Gastroesophageal sphincter (tissue), 4 donors: Measurements from ENCODE around the gene GPATCH2L. TPM values are rescaled to one million over a fixed set of nuclear protein-coding genes. Genes with fewer than 3 reads are reported as not detected.

Experiments used
- ATAC-seq: fragments of 150-250 bp; one replicate; pipeline ENCODE4 v1.9.1; 2016; ENCODE audit warnings: mild to moderate bottlenecking, moderate library complexity
- H3K27ac ChIP-seq, 4 donors: fragments of 200-600 bp; sonication (generic) in 3 of 4; 1 replicate in 3 of 4; 2 replicates in 1 of 4; pipeline ENCODE4 v1.5.1; 2016 to 2019
- H3K27me3 ChIP-seq: fragments of 200-600 bp; sonication (generic); one replicate; pipeline ENCODE4 v1.5.1; 2019
- H3K36me3 ChIP-seq, 2 donors: fragments of 200-600 bp; sonication (generic); one replicate each; pipeline ENCODE4 v1.5.1; 2019; ENCODE audit warnings: control low read depth in 1 of 2
- H3K4me1 ChIP-seq, 3 donors: fragments of 200-600 bp; sonication (generic); 1 replicate in 2 of 3; 2 replicates in 1 of 3; pipeline ENCODE4 v1.5.1; 2016 to 2019; ENCODE audit warnings: control low read depth in 2 of 3
- H3K4me3 ChIP-seq, 2 donors: fragments of 200-600 bp; sonication (generic); one replicate each; pipeline ENCODE4 v1.5.1; 2019; ENCODE audit warnings: mild to moderate bottlenecking in 1 of 2, moderate library complexity in 1 of 2
- H3K9me3 ChIP-seq, 3 donors: fragments of 200-600 bp; sonication (generic); one replicate each; pipeline ENCODE4 v1.5.1; 2017 to 2019; ENCODE audit warnings: control low read depth in 2 of 3
- EP300 ChIP-seq: sonication (generic); formaldehyde crosslinking; IDR thresholded peaks from one replicate; pipeline ENCODE4 v1.6.1; 2017; ENCODE audit warnings: antibody characterized with exemption, mild to moderate bottlenecking
- POLR2A ChIP-seq, 2 donors: fragments of 450-650 bp; IDR thresholded peaks; one replicate each; pipeline ENCODE4 v1.6.1; 2017; ENCODE audit warnings: antibody characterized with exemption in 2 of 2, mild to moderate bottlenecking in 2 of 2, moderate library complexity in 1 of 2
- POLR2AphosphoS5 ChIP-seq: sonication (generic); formaldehyde crosslinking; IDR thresholded peaks from one replicate; pipeline ENCODE4 v1.6.1; 2017; ENCODE audit warnings: antibody characterized with exemption
- WGBS, 2 donors: methylation state at CpG; one replicate each; pipeline ENCODE4 v1.1.5; 2018; ENCODE audit warnings: low coverage in 1 of 2; 5-methylcytosine and 5-hydroxymethylcytosine counted together
- total RNA-seq, 4 donors: library from RNA; depleted of rRNA; stranded (reverse); fragments of >200 nt; gene quantifications; one replicate each; pipeline ENCODE4 v1.1.0, GENCODE V29; 2016
- TF ChIP-seq, protein P1 (sequence below), 4 experiments: fragments of 200-600 bp in 2 of 4; fragments of 450-650 bp in 2 of 4; sonication (generic) in 1 of 4; IDR thresholded peaks; one replicate each; pipeline ENCODE4 v1.5.1; 2017 to 2019; ENCODE audit warnings: antibody characterized with exemption in 4 of 4, mild to moderate bottlenecking in 2 of 4, moderate library complexity in 2 of 4

GPATCH2L gene
- total RNA-seq, 4 donors from 2014 or later = 34.2 to 64.0 (median 56.0) TPM

DNA sequence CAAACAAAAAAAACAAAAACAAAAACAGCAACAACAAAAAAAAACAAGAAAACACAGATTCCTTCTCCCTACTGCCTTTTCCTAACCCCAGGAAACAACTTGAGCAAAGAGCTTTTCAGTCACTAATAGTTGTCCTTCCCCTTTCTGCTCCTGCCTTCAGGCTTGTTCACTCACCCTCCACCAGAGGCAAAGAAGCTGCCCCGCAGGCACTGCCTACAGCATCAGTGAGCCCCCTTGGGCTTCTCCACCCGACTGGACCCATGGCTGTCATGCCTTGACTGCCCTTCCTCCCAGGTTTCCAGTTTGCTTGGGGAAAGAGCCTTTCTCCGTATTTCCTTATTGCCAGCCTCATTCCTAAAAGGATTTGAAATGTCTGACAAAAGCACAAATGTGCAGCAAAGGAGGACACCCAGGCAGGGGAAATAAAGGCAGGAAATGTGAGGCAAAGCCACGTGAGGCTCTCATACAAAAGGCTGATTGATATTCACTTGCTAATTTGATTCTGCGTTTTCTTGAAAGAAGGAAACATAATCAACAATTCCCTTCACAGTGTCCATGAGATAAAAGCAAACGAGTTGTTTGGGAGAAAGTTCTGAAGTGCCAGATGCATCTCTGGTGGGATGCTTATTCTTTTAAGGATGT is 85.7 kb downstream of the GPATCH2L start:
- TF ChIP-seq POLR2A (IDR thresholded peaks at IDR 0.05) = no peak
- TF ChIP-seq, protein P1, sequence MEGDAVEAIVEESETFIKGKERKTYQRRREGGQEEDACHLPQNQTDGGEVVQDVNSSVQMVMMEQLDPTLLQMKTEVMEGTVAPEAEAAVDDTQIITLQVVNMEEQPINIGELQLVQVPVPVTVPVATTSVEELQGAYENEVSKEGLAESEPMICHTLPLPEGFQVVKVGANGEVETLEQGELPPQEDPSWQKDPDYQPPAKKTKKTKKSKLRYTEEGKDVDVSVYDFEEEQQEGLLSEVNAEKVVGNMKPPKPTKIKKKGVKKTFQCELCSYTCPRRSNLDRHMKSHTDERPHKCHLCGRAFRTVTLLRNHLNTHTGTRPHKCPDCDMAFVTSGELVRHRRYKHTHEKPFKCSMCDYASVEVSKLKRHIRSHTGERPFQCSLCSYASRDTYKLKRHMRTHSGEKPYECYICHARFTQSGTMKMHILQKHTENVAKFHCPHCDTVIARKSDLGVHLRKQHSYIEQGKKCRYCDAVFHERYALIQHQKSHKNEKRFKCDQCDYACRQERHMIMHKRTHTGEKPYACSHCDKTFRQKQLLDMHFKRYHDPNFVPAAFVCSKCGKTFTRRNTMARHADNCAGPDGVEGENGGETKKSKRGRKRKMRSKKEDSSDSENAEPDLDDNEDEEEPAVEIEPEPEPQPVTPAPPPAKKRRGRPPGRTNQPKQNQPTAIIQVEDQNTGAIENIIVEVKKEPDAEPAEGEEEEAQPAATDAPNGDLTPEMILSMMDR (IDR thresholded peaks at IDR 0.05) = no peak
- no peak for TF ChIP-seq POLR2AphosphoS5
- no peak for TF ChIP-seq EP300
- peaks cover 0 to 36% of the 10 kb centered on the region in 2 donors for H3K36me3 ChIP-seq
- ATAC-seq = no peak
- H3K4me1 ChIP-seq = no peaks in the 10 kb centered on the region
- 60 to 75% methylated on average over 5 to 6 of the region's 6 CpGs for WGBS, 2 donors
- H3K27me3 ChIP-seq = no peaks in the 10 kb centered on the region
- H3K9me3 ChIP-seq = peaks cover 0 to 22% (median 0%) of the 10 kb centered on the region in 3 donors
- no peak overlapping the region for H3K27ac ChIP-seq
- H3K4me3 ChIP-seq = no peak overlapping the region

DNA sequence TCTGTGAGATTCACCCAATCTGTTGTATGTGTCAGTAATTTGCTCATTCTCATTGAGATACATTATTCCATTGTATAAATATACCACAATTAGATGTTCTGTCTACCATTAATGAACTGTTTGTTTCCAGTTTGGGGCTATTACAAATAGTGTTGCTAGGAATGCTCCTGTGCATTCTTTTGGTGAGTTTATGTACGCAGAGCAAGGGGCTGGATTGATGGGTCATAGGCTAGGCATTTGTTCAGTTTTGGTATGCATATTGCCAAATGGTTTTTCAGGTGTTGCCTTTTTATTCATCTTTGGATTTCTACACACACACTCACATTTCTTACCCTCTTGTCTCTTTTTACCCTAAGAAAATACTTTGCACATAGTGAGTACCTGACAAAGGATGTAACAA is 93.4 kb downstream of the GPATCH2L start:
- ATAC-seq = no peak
- H3K27ac ChIP-seq = no peak overlapping the region
- TF ChIP-seq, protein P1 (IDR thresholded peaks at IDR 0.05) = no peak
- TF ChIP-seq EP300 (no peak), POLR2AphosphoS5 (no peak), POLR2A (IDR thresholded peaks at IDR 0.05) (no peak)
- WGBS, 2 donors = 69 to 88% methylated on average over 1 of the region's 1 CpG
- no peaks in the 10 kb centered on the region for H3K4me1 ChIP-seq
- H3K36me3 ChIP-seq = no peaks in the 10 kb centered on the region
- H3K9me3 ChIP-seq = peaks cover 0 to 20% (median 0%) of the 10 kb centered on the region in 3 donors
- no peak overlapping the region for H3K4me3 ChIP-seq
- no peaks in the 10 kb centered on the region for H3K27me3 ChIP-seq

DNA sequence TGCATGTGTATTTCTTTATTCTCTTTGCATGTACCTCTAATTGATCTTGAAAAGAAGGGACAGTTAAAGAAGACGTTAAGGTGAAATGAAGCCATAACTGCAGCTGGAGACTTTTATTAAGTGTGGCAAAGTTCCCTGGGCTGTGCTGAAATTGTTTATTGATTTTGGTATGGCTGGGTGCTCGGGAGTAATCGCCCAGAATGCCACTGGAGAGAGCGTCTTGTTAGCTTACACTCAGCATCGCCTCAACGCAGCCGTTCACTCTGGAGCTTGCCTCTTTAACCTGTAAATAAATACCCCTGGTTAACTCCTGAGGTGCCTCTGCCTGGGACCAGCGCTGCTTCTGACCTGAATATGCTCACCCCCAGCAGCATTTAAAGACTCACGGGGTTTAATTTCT is 98.6 kb downstream of the GPATCH2L start:
- Histone ChIP-seq H3K4me3 (no peak overlapping the region), H3K4me1 (no peaks in the 10 kb centered on the region), H3K27me3 (no peaks in the 10 kb centered on the region), H3K27ac (no peak overlapping the region), H3K36me3 (no peaks in the 10 kb centered on the region), H3K9me3 (no peaks in the 10 kb centered on the region)
- no peak for ATAC-seq
- TF ChIP-seq, protein P1 (IDR thresholded peaks at IDR 0.05) = no peak
- TF ChIP-seq EP300 (no peak), POLR2AphosphoS5 (no peak), POLR2A (IDR thresholded peaks at IDR 0.05) (no peak)
- WGBS, 2 donors = 8 to 17% methylated on average over 7 to 8 of the region's 9 CpGs

DNA sequence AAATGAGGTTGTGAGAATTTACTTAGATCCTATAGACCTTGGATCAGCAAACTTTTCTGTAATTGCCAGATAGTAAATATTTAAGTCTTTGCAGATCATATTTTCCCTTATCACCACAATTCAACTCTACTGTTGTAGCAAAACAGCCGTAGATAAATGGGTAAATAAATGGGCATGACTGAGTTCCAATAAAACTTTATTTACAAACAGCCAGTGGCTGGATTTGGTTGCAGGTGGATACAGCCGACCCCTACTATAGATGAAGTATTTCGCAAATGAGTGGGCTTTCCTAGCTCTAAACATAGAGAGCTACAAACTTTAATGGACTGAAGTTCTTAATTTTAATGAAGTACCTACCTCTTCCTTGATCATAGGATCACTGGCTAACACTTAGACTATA is 100.7 kb downstream of the GPATCH2L start:
- Histone ChIP-seq H3K4me1 (no peaks in the 10 kb centered on the region), H3K36me3 (no peaks in the 10 kb centered on the region), H3K27me3 (no peaks in the 10 kb centered on the region), H3K27ac (no peak overlapping the region), H3K9me3 (no peaks in the 10 kb centered on the region), H3K4me3 (no peak overlapping the region)
- no peak for TF ChIP-seq POLR2AphosphoS5
- TF ChIP-seq, protein P1 (IDR thresholded peaks at IDR 0.05) = no peak
- no peak for TF ChIP-seq POLR2A (IDR thresholded peaks at IDR 0.05)
- no peak for TF ChIP-seq EP300
- no peak for ATAC-seq
- 80 to 91% methylated on average over 3 of the region's 3 CpGs for WGBS, 2 donors

DNA sequence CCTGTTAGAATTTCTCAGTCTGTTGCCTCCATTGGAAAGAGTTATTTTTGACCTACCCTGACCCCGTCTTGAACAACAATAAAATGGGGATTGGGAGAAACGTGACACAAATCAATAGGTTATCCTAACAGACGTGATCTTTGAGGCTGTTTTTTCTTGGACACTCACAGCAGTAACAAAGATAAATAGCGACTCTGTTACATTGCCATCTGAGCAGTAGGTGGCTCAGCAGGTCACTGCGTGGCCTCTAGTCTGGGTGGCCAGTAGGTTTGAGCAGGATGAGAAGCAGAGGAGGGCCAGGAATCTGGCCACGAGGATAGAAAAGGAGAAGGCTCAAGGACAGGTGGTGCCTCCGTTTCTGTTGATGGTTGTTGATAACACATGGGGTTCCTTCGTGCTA is 101.4 kb downstream of the GPATCH2L start:
- no peaks in the 10 kb centered on the region for H3K9me3 ChIP-seq

More for the DNA sequence above, 101.4 kb downstream of the GPATCH2L start:
- Histone ChIP-seq H3K36me3 (no peaks in the 10 kb centered on the region), H3K4me3 (no peak overlapping the region), H3K4me1 (no peaks in the 10 kb centered on the region), H3K27me3 (no peaks in the 10 kb centered on the region), H3K27ac (no peak overlapping the region)
- no peak for ATAC-seq
- TF ChIP-seq EP300 = no peak
- no peak for TF ChIP-seq POLR2A (IDR thresholded peaks at IDR 0.05)
- TF ChIP-seq, protein P1 (IDR thresholded peaks at IDR 0.05) = no peak
- TF ChIP-seq POLR2AphosphoS5 = no peak
- WGBS, 2 donors = 47 to 74% methylated on average over 4 to 7 of the region's 8 CpGs
